Measurements from ENCODE around the gene PLEKHF1.

Gene PLEKHF1

GRCh38 chr19:29628661-29629385 lies 36.4 kb upstream of the PLEKHF1 start:
- Mint-ChIP-seq H3K27ac (no peak overlapping the region), H3K36me3 (no peaks in the 10 kb centered on the region)

DNA sequence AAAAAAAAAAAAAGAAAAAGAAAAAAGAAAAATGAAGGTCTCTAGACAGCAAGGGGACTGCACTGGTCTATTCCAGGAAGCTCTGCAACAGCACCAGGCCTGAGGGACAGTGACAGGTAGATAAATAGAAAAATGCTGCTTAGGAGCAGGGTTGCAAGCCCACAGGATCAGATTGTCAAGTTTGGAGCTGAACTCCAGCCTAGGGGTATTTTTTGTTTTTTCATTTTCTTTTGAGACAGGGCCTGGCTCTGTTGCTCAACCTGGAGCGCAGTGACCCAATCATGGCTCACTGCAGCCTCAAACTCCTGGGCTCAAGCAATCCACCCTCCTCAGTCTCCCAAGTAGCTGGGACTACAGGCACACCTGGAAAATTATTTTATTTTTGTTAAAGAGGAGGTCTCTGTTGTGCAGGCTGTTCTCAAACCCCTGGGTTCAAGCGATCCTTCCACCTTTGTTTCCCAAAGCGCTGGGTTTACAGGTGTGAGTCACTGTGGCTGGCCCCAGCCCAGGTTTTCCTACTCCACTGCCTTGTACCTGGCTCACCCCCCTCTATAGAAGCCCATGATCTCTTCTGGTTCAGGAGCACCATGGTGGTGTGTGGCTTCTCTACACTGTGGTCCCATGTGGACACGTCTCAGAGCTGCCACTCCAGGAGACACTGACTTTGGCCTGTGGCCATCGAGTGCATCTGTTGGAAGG lies 35.3 kb upstream of the PLEKHF1 start:
- Mint-ChIP-seq H3K36me3 (no peaks in the 10 kb centered on the region), H3K4me3 (no peak overlapping the region), H3K9me3 (no peaks in the 10 kb centered on the region), H3K27ac (no peak overlapping the region), H3K4me1 (no peaks in the 10 kb centered on the region), H3K27me3 (no peaks in the 10 kb centered on the region)
- ATAC-seq: no peak

More at GRCh38 chr19:29628661-29629385, 36.4 kb upstream of the PLEKHF1 start:
- no peak overlapping the region for H3K4me3 Mint-ChIP-seq
- no peaks in the 10 kb centered on the region for H3K9me3 Mint-ChIP-seq
- H3K27me3 Mint-ChIP-seq: peaks cover 5% of the 10 kb centered on the region
- no peak for ATAC-seq
- peaks cover 4% of the 10 kb centered on the region for H3K4me1 Mint-ChIP-seq

DNA sequence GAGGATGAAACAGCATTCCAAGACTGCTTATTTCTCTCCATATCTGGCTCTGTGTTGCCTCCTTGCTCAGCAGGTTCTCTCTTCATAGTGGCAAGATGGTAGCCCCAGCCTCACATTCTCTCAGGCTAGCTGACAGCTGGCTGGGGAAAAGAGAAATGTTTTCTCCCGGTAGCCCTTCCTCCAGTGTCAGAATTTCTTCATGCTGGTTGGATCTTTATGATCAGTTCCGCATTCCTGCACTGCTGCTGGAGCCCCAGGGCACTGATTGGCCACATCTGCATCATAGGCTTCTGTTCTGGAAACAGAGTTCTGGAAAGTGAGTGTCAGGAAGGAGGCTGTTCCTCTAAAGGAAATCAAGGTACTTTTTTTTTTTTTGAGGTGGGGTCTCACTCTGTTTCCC lies 34.6 kb upstream of the PLEKHF1 start:
- H3K9me3 Mint-ChIP-seq: no peaks in the 10 kb centered on the region
- H3K4me1 Mint-ChIP-seq: no peaks in the 10 kb centered on the region
- no peak for ATAC-seq
- no peaks in the 10 kb centered on the region for H3K36me3 Mint-ChIP-seq
- H3K4me3 Mint-ChIP-seq: no peak overlapping the region
- H3K27me3 Mint-ChIP-seq: no peaks in the 10 kb centered on the region
- no peak overlapping the region for H3K27ac Mint-ChIP-seq

- no peaks in the 10 kb centered on the region for H3K27me3 Mint-ChIP-seq
- H3K4me3 Mint-ChIP-seq: no peak overlapping the region
- no peaks in the 10 kb centered on the region for H3K4me1 Mint-ChIP-seq
- ATAC-seq: no peak
- H3K27ac Mint-ChIP-seq: no peak overlapping the region
- H3K36me3 Mint-ChIP-seq: no peaks in the 10 kb centered on the region
- H3K9me3 Mint-ChIP-seq: no peaks in the 10 kb centered on the region
Measured at GRCh38 chr19:29631450-29631849, 33.8 kb upstream of the PLEKHF1 start.

- H3K4me3 Mint-ChIP-seq: no peak overlapping the region
- H3K36me3 Mint-ChIP-seq: no peaks in the 10 kb centered on the region
- H3K4me1 Mint-ChIP-seq: no peaks in the 10 kb centered on the region
- ATAC-seq: no peak
- no peaks in the 10 kb centered on the region for H3K9me3 Mint-ChIP-seq
- no peaks in the 10 kb centered on the region for H3K27me3 Mint-ChIP-seq
- H3K27ac Mint-ChIP-seq: no peak overlapping the region
Measured at GRCh38 chr19:29634002-29634401, 31.3 kb upstream of the PLEKHF1 start.

GRCh38 chr19:29634423-29635130 lies 30.7 kb upstream of the PLEKHF1 start:
- no peak overlapping the region for H3K27ac Mint-ChIP-seq
- H3K27me3 Mint-ChIP-seq: no peaks in the 10 kb centered on the region
- H3K36me3 Mint-ChIP-seq: no peaks in the 10 kb centered on the region
- H3K4me3 Mint-ChIP-seq: no peak overlapping the region
- no peaks in the 10 kb centered on the region for H3K9me3 Mint-ChIP-seq
- no peak for ATAC-seq
- H3K4me1 Mint-ChIP-seq: no peaks in the 10 kb centered on the region

GRCh38 chr19:29635963-29636362 lies 29.3 kb upstream of the PLEKHF1 start:
- ATAC-seq: no peak
- Mint-ChIP-seq H3K36me3 (no peaks in the 10 kb centered on the region), H3K27me3 (no peaks in the 10 kb centered on the region), H3K4me3 (no peak overlapping the region), H3K4me1 (no peaks in the 10 kb centered on the region), H3K27ac (no peak overlapping the region), H3K9me3 (no peaks in the 10 kb centered on the region)

DNA sequence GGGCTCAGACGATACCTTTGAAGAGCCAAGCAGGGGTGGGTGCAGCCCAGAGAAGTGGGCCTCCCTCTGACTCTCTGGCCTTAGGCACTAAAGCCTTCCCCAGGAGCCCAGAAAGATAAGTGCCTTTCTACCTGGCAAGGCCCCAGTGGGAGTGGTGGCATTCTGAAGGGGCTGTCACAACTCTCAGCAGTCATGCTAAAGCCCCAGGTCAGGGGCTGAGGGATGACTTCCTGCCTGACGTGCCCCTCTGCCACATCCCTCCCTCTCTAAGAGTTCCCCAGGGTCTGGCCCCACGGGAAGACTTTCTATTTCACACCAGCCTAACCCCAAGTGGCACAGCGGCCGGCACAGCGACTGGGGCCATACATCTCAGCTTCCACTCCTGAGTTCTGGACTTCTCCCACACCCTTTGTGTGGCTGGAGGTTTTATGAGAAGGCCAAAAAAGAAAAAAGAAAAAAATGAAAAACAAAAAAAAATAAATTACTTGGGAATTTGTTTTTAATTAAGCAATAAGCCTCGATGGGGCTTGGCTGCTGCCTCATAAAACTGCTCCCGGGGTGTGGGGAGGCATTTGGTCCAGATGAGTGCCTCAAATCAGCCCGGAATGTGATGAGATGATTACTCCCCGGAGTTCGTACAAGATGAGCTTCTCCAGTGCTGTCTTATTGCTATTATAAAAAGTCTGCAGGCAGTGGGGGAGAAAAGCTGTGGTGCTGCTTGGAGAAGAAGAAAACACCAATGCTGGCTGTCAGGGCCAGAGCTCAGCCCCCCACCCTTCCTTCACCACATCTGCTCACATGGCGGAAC lies 28.5 kb upstream of the PLEKHF1 start:
- no peak for ATAC-seq
- peaks cover 8% of the 10 kb centered on the region for H3K27me3 Mint-ChIP-seq
- H3K36me3 Mint-ChIP-seq: no peaks in the 10 kb centered on the region
- H3K27ac Mint-ChIP-seq: no peak overlapping the region
- no peaks in the 10 kb centered on the region for H3K9me3 Mint-ChIP-seq
- H3K4me1 Mint-ChIP-seq: no peaks in the 10 kb centered on the region
- H3K4me3 Mint-ChIP-seq: no peak overlapping the region

GRCh38 chr19:29639086-29639485 lies 26.2 kb upstream of the PLEKHF1 start:
- Mint-ChIP-seq H3K36me3 (no peaks in the 10 kb centered on the region), H3K4me1 (no peaks in the 10 kb centered on the region), H3K27ac (no peak overlapping the region), H3K27me3 (peaks cover 10% of the 10 kb centered on the region), H3K4me3 (no peak overlapping the region), H3K9me3 (no peaks in the 10 kb centered on the region)
- ATAC-seq: no peak

GRCh38 chr19:29640231-29640630 lies 25.0 kb upstream of the PLEKHF1 start:
- H3K27me3 Mint-ChIP-seq: peaks cover 10% of the 10 kb centered on the region

GRCh38 chr19:29641597-29641996 lies 23.7 kb upstream of the PLEKHF1 start:
- peaks cover 21% of the 10 kb centered on the region for H3K27me3 Mint-ChIP-seq
- H3K4me1 Mint-ChIP-seq: peaks cover 6% of the 10 kb centered on the region
- no peak for ATAC-seq
- H3K4me3 Mint-ChIP-seq: no peak overlapping the region
- H3K36me3 Mint-ChIP-seq: no peaks in the 10 kb centered on the region
- no peaks in the 10 kb centered on the region for H3K9me3 Mint-ChIP-seq
- H3K27ac Mint-ChIP-seq: no peak overlapping the region

More at GRCh38 chr19:29640231-29640630, 25.0 kb upstream of the PLEKHF1 start:
- no peak for ATAC-seq
- H3K4me3 Mint-ChIP-seq: no peak overlapping the region
- no peaks in the 10 kb centered on the region for H3K4me1 Mint-ChIP-seq
- H3K27ac Mint-ChIP-seq: no peak overlapping the region
- H3K9me3 Mint-ChIP-seq: no peaks in the 10 kb centered on the region
- no peaks in the 10 kb centered on the region for H3K36me3 Mint-ChIP-seq

GRCh38 chr19:29643361-29643935 lies 21.8 kb upstream of the PLEKHF1 start:
- H3K9me3 Mint-ChIP-seq: no peaks in the 10 kb centered on the region
- peaks cover 6% of the 10 kb centered on the region for H3K4me1 Mint-ChIP-seq

DNA sequence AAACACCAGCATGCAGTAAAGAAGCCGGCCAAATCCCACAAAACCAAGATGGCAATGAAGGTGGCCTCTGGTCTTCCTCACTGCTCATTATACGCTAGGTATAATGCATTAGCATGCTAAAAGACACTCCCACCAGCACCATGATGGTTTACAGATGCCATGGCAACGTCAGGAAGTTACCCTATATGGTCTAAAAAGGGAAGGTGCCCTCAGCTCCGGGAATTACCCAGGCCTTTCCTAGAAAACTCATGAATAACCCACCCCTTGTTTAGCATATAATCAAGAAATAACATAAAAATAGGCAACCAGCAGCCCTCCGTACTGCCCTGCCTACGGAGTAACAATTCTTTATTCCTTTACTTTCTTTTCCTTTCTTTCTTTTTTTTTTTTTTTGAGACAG lies 21.1 kb upstream of the PLEKHF1 start:
- ATAC-seq: no peak
- H3K36me3 Mint-ChIP-seq: no peaks in the 10 kb centered on the region
- no peak overlapping the region for H3K4me3 Mint-ChIP-seq

More at GRCh38 chr19:29643361-29643935, 21.8 kb upstream of the PLEKHF1 start:
- no peak overlapping the region for H3K27ac Mint-ChIP-seq
- no peaks in the 10 kb centered on the region for H3K36me3 Mint-ChIP-seq
- H3K27me3 Mint-ChIP-seq: peaks cover 28% of the 10 kb centered on the region
- H3K4me3 Mint-ChIP-seq: no peak overlapping the region
- ATAC-seq: no peak

DNA sequence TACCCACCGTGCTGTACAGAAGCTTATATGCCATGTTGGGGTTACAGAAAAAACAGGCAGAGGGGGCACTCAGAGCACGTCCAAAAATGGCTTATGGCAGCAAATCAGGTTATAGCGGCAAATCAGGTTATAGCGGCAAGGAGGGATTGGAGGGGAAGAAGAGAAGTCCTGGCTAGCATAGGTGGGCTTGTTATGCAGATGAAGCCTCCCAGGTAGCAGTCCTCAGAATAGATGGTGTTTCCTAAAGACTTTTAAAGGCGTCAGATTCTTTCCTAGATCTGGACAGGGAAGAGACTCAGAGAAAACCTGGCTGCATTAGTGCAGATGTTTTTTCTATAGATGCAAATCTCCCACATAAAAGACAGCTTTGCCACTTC lies 19.8 kb upstream of the PLEKHF1 start:
- Mint-ChIP-seq H3K27me3 (peaks cover 37% of the 10 kb centered on the region), H3K27ac (no peak overlapping the region), H3K36me3 (no peaks in the 10 kb centered on the region), H3K4me1 (peaks cover 6% of the 10 kb centered on the region), H3K4me3 (no peak overlapping the region), H3K9me3 (no peaks in the 10 kb centered on the region)
- no peak for ATAC-seq

More for the DNA sequence above, 21.1 kb upstream of the PLEKHF1 start:
- Mint-ChIP-seq H3K27me3 (peaks cover 36% of the 10 kb centered on the region), H3K4me1 (peaks cover 6% of the 10 kb centered on the region), H3K27ac (no peak overlapping the region), H3K9me3 (no peaks in the 10 kb centered on the region)

GRCh38 chr19:29645911-29646310 lies 19.4 kb upstream of the PLEKHF1 start:
- no peaks in the 10 kb centered on the region for H3K9me3 Mint-ChIP-seq
- H3K4me1 Mint-ChIP-seq: peaks cover 6% of the 10 kb centered on the region
- H3K27ac Mint-ChIP-seq: no peak overlapping the region
- ATAC-seq: no peak
- H3K4me3 Mint-ChIP-seq: no peak overlapping the region
- no peaks in the 10 kb centered on the region for H3K36me3 Mint-ChIP-seq
- peaks cover 41% of the 10 kb centered on the region for H3K27me3 Mint-ChIP-seq
